Mammary epithelial cell (primary cell): ENCODE measurements around the gene USP24.
"Not testable (repeated sequence)": the region's sequence is repeated elsewhere in the genome, so short reads cannot be mapped to it uniquely, and the experiment has no call there.

Experiments used
- EZH2 ChIP-seq: IDR thresholded peaks from 2 replicates; pipeline ENCODE4 v1.6.1; 2012; ENCODE audit warnings: low read length, inconsistent platforms, borderline replicate concordance
- TF ChIP-seq, protein P1 (sequence below), 2 donors: IDR thresholded peaks in 1 of 2; conservative IDR thresholded peaks in 1 of 2; 2 replicates each; pipeline ENCODE4 v1.5.1; 2011 to 2012; ENCODE audit warnings: inconsistent platforms in 2 of 2, low read length in 2 of 2, mild to moderate bottlenecking in 2 of 2, control low read depth in 1 of 2, low read depth in 1 of 2; ENCODE audit not compliant: insufficient read depth in 1 of 2; ENCODE audit errors: extremely low read depth in 1 of 2

DNA sequence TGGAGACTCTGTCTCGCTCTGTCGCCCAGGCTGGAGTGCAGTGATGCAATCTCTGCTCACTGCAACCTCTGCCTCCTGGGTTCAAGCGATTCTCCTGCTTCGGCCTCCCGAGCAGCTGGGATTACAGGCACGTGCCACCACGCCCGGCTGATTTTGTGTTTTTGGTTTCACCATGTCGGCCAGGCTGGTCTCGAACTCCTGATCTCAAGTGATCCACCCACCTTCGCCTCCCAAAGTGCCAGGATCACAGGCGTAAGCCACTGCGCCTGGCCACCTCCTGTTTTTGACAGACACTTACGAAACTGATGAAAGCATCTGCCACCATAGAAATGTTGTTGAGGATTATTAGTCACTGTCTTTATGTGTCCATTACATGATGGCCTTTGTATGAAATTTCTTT is 106.2 kb downstream of the USP24 start:
- TF ChIP-seq, protein P1, sequence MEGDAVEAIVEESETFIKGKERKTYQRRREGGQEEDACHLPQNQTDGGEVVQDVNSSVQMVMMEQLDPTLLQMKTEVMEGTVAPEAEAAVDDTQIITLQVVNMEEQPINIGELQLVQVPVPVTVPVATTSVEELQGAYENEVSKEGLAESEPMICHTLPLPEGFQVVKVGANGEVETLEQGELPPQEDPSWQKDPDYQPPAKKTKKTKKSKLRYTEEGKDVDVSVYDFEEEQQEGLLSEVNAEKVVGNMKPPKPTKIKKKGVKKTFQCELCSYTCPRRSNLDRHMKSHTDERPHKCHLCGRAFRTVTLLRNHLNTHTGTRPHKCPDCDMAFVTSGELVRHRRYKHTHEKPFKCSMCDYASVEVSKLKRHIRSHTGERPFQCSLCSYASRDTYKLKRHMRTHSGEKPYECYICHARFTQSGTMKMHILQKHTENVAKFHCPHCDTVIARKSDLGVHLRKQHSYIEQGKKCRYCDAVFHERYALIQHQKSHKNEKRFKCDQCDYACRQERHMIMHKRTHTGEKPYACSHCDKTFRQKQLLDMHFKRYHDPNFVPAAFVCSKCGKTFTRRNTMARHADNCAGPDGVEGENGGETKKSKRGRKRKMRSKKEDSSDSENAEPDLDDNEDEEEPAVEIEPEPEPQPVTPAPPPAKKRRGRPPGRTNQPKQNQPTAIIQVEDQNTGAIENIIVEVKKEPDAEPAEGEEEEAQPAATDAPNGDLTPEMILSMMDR (conservative IDR thresholded peaks at IDR 0.05 in 1 of 2, IDR thresholded peaks at IDR 0.05 in 1 of 2; ENCODE audit: extremely low read depth in 1 of 2, insufficient read depth in 1 of 2, low read depth in 1 of 2, low read length in 2 of 2): not testable (repeated sequence)
- not testable (repeated sequence) for TF ChIP-seq EZH2
